Iris pigment epithelial cell (primary cell): ENCODE measurements around the gene CEBPB.

Experiments used
- DNase-seq: peaks from one replicate; pipeline ENCODE4 v3.0.0-alpha.2; 2011; ENCODE audit warnings: low read depth

CEBPB gene

DNA sequence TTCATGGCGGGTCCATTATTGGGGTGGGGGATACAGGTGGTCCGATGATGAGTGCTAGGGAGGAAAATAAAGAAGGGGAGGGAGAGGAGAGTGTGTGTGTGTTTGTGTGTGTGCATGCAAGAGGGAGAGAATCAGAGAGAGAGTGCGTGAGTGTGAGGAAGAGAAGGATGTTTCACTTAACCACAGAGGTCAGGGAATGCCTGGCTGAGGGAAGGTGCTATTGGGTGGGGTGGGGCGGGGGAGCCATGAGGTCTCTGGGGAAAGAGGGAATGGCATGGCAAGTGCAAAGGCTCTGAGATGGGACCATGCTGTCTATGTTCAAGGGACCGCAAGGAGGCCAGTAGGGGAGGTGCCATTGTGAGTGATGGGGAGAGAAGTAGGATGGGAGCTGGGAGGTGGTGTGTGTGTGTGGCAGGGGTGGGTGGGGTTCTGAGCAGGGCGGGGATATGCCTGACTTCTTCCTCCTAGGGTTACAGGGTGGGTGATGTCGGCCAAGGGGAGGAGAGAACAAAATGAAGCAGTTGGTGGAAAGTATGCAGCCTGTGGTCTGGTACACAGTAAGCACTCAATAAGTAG lies 23.0 kb downstream of the CEBPB start:
- no peak for DNase-seq

DNA sequence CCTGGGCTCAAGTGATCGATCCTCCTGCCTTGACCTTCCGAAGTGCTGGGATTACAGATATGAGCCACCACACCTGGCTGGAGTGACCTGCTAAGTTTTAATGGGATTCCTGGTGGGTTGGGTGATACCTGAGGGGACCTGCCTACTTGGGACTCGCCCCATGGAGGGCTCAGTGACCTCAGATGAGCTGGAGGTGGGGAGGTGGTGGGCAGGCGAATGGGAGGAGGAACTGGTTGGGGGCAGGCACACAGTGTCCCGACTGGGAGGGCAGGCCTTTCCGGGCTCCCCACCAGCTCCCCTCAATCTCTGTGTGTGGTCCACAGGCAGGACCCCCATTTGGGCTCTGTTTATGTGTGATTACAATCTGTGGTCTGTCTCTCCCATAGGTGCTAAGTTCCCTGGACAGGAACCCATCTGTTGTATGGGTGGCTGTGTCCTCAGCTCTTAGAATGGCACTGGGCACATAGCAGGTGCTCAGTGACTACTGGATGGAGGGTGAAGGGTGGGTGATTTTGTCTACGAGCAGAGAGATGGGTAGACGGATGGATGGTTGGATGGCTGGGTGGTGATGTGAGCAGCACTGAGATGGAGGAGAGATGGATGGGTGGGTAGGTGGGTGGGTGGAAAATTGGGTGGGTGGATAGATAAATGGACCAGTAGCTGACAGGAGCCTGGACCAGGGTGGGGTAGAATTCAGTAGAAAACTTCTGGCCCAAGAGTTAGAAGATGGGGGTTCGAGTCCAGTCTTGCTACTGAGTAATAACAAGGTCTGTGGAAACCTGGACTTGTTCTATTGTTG lies 23.8 kb downstream of the CEBPB start:
- no peak for DNase-seq

DNA sequence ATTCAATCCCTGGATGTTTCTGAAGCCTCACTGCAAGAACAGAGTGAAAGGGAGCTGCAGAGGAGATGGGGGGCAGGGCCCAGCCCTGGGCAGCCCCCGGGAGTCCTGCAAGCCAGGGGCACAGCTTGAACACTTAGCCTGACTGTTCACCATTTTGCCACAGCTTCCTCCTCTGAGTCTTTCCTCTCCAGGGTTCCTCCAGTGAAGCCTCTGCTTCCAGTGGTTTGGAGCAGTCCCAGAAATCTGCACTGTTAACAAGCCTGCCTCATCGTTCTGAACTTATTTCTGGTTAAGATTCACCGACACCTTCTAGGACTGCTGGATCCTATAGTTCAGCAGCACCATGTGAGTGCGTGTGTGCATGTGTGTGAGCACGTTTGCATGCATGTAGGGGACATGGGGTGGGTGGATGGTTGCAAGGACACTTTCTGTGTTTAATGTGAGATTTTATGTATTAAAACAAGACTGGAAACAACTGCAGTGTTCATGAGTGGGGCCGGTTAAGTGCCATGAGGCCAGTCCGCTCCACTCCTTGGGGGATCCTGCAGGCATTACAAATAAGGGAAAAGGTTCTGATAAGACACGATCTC lies 24.6 kb downstream of the CEBPB start:
- DNase-seq = peak; percentile 41

DNA sequence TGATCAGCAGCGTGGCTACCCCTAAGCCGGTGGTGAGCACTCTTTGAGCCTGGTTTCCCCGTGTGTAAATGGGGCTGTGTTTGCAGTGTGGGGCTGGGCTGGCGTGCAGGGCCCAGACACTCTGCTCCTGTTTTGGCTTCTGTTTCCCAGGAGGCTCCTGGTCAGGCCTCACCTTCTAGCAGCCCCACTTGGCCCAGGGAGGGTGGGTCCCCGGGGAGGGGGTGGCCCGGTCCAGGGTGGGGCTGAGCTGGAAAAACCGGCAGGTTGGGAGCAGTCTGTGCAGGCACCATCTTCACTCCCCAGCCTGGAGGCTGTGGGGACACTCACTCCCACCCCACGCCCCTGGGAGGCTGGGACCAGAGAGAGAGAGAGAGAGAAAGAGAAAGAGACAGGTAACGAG lies 25.3 kb downstream of the CEBPB start:
- DNase-seq = no peak

DNA sequence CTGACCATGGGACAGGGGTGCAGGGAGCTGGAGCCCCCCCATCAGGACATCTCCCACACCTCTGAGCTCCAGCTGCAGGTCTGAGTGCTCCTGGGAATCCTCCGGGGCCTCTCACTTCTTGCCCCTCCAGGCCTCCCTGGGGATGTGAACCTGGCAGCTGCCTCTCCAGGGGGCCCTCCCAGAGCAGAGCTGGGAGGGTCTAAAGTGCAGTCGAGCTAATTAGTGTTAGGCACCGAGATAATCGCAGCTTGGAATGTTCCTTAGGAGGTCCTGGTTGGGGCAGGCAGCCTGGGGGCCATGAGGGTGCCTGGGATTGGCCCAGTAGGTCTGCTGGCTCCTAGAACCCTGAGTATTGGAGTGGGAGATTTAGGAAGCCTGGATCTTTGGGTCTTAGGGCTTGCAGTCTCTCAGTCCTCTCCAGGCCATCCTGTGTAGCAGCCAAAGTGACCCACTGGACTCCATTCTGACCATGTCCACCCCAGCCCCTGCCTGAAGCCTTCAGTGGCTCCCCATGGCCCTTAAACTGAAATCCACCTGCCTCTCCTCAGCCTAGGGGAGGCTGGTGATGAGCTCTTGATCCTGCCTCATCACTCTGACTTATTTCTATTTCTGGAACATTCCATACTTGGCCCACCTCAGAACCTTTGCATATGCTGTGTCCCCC lies 26.0 kb downstream of the CEBPB start:
- DNase-seq = no peak

DNA sequence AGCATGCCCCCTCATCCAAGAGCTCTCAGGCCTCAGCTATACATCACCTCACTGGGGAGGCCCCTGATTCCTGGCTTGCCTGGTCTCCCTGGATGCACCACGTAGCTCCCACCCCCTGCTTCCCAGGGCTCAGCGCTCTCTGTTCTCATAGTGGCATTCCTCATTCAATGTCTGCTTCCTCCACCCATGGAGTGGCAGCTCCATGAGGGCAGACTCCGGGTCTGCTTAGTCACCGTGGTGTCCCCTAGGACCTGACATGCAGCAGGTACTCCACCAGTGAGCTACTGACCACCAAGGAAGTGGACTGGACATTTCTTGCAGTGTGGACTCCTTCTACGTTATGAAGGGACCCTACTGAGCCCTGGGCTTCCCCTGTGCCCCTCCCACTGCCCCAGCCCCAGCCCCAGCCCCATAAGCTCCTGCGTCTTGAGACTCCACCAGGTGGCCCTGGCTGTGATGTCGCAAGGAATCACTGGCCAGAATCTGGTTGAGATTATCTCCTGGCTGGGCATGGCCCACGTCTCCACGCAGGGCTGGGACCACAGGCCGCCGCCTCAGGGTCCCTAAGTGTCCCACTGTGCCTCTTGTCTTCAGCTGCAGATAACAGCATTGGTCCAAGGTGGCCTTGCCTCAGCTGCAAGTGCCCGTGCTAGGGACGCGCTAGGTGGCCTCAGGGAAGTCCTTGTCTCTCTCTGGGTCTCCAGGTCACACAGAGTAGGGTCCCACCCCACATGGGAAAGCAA lies 26.7 kb downstream of the CEBPB start:
- DNase-seq = no peak

DNA sequence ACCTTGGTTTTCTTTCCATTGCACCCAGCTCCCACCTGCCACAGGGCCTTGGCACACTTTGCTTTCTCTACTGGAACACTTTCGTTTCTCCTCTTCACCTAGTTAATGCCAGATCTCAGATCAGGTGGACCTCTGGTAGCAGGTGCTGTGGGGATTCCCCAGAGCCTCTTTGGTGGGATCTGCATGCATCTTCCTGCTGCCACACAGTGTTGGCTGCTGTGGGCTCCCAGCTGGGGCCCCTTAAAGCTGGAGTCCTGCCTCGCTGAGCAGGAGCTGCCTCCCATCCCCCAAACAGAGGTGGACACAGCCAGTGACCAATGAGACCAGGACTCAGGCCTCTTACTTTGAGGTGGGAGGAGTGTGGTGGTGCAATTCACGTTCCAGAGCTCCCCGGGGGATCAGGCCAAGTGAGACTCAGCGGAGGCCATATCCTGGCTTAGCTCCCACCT lies 28.4 kb downstream of the CEBPB start:
- DNase-seq = peak; percentile 42

DNA sequence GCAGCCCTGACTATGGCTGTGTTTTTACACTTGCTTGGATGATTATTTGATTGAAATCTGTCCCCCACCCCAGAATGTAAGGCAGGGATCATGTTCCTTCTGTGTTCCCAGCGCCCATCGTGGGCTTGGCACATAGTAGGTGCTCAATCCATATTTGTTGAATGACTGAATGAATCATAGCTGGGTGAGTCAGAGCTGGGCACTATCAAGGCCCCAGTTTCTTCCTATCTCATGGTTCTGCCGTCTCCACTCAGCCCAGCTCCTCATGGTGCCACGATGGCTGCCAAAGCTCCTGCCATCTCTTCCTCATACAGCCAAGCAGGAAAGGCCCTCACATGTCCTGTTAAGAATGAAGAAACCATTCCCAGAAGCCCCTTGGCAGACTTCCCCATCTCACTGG lies 29.0 kb downstream of the CEBPB start:
- peak; percentile 5 for DNase-seq

DNA sequence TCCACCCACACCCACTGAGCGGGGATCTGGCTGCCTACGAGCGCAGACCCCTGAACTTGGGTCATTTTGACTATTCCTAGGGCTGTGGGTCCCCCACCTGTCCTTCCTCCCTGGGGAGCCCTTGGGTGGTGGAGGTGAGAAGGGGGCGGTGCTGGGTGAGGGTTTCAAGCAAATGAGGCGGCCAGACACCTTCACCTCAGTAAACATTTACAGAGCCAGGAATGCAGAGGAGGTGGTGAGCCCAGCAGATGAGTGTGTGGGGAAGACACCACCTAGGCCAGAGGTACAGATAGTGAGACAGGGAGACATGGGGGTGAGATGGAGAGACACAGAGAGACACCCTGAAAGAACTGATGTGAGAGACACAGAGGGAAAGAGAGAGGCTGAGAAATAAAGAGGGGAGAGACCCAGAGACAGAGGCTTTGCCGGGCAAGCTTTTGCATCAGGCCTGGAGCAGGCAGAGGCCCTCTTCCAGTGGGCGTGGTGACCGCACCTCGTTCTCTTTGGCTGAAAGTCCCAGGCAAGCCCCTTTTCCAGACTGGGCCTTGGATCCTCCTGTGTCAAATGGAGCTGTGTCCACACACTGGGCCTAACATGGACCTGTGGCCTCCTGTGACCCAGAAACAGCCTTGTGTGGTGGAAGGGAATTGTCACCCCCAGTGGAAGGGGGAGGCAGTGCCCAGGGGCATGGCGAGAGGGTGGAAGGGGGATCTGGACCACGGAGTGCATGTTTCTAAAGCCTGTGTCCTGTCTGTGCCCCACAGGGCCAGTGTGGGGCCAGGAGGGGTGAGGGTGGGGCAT lies 29.7 kb downstream of the CEBPB start:
- DNase-seq = no peak

DNA sequence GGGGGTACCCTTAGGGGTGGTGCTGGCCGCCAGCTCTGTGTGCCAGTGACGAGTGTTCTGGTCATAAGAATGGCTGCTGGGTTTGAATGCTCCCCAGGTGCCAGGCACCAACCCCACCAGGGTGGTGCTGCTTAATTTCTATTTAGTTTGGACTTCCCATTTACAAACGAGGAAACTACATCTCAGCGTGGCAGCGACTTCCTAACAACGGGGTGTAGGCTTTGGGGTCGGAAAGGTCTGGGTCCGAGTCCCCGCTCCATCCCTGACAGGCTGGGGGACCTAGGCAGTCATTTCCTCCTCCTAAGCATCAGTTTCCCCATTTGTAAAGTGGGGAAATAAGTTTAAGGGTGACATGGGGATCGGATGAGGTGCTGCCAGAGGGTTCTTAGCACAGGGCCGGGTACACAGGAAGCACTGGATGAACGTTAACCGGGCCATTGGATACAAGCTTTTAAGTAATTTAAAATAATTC lies 30.3 kb downstream of the CEBPB start:
- DNase-seq = no peak

DNA sequence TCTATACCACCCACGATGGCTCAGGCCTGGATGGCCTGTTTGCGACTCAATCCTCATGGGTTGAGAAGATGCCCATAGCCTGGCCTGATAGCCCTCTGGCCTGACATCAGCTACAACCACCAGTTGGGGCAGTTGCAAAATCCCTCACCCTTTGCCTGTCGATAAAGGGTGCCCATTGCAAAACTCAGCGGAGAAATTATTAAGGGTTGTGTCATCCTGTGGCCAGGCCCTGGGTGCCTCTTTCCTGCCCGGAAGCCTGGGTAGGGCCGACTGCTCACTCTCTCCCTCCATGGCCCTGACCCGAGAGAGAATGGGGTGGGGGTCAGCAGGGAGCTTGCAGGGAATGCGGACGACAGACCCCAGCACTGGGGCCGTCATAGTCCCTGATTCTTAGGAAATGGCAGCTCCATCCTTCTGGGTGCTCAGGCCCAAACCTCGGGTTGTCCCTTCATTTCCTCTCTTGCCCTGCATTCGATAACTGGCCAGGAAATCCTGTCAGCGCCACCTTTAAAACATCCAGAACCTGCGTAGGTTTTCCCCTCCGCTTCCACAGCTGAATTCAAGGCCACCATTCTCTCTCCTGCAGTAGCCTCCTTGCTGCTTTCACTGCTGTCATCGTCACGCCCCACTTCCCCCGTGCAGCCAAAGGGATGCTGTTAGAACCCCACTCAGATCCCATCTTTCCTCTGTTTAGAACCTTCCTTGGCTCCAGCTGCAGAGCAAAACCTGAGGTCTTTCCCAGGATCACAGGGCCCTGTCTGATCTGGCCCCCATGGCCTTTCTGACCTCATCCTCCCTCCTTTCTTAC lies 31.1 kb downstream of the CEBPB start:
- DNase-seq = peak; percentile 59

DNA sequence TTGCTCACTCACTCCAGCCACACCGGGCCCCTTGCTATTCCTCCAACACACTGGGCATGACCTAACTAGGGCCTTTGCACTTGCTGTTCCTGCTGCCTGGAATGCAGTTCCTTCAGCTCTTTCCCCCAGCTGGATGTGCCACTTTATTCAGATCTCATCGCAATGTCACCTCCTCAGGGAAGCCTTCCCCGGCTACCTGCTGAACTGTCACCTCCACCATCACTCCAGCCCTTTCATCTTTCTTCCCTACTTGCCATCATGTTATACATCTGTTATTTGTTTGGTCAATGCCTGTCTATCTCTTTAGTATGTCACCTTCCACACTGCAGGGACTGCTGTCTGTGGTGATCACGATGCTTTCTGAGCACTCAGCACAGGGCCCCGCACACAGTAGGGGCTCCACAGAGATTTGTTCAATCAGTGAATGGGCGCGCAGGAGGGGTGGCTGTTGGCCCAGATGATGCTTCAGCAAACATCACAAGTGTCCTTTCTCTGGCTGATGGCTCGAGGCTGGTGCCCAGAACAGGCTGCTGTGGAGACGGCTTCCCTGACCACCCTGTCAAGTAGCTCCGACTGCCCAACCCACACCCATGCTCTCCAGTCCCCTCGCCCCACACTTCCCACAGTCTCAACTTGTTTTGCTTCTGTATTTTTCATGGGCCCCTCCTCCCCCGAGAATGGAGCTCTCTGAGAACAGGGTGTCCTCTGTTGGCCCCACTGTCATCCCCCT lies 31.8 kb downstream of the CEBPB start:
- no peak for DNase-seq

DNA sequence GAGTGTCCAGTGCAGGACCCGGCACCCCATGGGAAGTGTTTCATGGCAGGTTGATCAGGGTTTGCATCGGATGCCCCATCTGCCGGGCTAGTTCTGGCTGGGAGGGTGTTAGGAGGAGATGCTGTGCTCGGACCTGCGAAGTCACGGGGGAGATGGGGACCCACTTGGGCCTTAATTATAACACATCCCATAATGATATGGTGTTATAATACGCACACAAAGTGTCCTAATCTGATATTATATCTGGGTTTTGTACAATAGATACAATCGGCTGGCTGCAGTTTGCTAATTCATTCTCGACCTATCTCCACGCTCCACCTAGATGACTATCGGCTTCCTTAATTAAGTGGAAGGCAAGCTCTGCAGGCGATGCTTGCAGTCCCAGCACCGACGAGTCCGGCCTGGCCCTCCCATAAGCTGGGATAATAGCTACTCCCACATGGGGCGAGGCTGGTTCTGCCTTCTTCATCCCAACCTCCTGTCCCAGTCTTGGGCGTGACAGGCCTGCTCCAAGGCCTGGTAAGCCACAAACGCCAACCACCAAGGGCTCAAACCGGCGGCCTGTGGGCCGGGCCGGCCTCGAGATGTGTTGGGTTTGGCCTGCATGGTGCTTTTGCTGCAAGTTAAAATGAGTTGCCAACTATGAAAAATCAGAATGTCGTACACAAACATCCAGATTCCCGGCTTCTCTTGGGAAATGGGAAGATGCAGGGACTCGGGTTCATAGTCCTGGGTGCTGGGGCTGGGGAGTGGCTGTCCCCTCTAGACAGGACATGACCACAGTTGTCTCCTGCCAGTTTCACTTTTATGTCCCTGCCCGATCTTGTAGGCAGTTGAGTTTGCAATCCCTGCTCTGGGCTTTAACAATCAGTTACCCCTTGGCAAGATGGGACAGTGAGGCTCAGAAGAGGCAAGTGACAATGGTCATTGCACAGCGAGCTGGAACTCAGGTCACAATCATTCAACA lies 32.7 kb downstream of the CEBPB start:
- DNase-seq = no peak

DNA sequence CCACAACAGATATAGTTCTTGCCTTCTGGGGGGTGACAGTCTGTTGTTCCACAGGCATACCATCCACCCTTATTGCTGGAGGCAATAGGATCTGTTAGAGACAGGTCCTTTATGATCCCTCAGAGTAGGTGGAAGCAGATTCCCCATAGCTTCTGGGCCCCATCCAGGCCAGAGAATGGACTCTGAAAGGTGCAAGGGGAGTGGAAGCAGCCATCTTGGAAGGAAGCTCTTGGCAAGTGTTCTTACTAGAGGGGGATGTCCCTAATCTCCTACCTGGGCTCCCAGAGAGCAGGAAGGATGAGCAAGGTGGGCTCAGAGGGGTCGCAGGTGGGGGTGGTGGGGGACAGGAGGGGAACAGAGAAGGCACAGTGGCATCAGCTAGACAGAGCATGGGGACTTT lies 33.4 kb downstream of the CEBPB start:
- DNase-seq = no peak

DNA sequence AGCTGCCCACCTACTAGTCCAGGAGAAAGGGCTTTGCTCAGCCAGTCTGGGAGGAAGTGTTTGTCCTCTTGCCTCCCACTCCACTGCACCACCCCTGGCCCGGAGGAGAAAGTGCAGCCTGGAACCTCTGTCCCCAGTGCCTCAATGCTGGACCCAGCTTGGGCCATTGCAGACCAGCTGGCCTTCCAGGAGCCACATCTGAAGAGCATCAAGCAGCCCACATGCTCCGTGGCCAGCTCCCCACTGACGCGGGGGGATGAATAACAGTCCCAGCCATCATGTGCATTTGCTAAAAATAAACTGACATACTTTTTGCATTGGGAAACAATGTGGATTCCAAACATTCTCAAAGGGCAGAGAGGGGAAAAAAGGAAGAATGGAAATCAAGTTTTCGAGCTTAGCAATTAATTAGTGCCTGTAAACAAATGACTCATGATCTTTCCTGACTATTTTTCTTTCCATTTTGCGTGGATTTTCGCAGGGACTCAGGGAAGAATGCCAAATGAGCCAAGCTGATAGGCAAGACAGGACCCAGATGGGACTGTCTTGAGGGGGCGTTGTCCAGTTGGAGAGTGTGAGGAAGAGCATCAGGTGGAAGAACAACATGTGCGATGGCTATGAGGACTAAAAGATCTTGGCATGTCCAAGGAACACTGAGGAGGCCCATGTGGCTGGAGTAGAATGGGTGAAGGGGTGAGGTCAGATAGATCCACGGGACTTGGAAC lies 34.1 kb downstream of the CEBPB start:
- DNase-seq = peak; percentile 89

DNA sequence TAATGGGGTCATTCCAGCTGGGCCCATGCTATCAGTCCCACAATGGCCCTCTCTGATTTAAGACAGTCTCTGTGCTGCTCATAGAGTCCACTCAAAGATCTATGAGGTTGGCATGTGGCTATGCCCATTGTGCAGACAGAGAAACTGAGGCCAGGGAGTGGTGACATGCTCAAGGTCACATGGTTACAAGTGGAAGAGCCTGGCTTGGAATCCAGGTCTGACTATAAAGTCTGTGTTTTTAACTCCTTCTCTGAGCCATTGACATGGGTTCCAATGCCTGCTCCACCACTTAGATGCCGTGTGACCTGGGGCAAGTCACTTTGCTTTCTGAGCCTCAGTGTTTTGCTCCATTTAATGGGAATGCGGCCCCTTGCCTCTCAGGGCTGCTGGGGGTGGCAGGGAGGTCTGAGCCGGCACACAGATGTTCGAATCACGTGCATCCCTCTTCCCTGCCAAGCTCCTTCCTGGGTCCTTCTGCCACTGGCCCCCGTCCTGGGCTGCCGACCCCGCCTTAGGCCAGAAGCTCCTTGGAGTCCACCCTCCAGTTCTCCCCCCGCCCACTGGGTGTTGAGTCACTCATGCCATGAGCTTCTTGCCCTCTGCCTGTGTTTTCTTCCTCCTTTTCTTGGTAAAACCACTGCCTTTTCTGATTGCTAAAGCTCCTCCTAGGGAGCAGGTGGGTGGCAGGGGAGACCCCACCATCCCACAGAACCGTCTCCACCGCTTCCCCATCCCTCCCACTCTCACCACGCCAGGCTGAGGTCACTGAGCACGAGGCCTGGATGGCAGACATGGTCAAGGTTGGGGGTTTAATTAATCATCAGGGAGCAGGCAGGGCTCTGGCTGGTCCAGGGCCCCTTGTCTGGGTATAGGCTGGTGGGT lies 35.7 kb downstream of the CEBPB start:
- DNase-seq = peak; percentile 49

DNA sequence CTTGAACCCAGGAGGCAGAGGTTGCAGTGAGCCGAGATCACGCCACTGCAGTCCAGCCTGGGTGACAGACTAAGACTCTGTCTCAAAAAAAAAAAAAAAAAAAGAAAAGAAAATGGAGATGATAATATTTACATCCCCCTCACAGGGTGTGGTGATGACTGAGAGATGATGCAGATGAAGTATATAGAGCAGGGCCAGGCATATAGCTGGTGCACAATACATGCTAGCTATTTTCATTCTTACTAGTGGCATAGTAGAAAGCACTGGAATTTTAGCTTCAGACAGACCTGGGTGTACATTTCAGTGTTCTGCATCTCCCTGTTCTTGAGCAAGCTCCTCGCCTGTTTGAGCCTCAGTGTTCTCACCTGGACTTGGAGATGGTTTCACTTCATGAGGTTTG lies 36.9 kb downstream of the CEBPB start:
- no peak for DNase-seq
